Neural progenitor cell (in vitro differentiated cells): Measurements from ENCODE around the gene GAD1. TPM values are rescaled to one million over a fixed set of nuclear protein-coding genes. Genes with fewer than 3 reads are reported as not detected.

ENCODE experiments used
- DNase-seq: peaks from one replicate; pipeline ENCODE4 v3.0.0-alpha.2; 2016; ENCODE audit warnings: low spot score
- H2AFZ ChIP-seq: fragments of 200-600 bp; sonication (generic); replicated peaks from 2 replicates; pipeline ENCODE4 v1.6.1; 2016; ENCODE audit warnings: antibody characterized with exemption
- H3F3A ChIP-seq: fragments of 200-600 bp; sonication (generic); 2 replicates; pipeline ENCODE4 v1.6.1; 2016; ENCODE audit warnings: antibody characterized with exemption, low read depth
- H3K27ac ChIP-seq: fragments of 200-600 bp; sonication (generic); 2 replicates; pipeline ENCODE4 v1.5.1; 2016; ENCODE audit warnings: mild to moderate bottlenecking
- H3K27me3 ChIP-seq: fragments of 200-600 bp; sonication (generic); 2 replicates; pipeline ENCODE4 v1.6.1; 2016; ENCODE audit warnings: mild to moderate bottlenecking, moderate library complexity
- H3K36me3 ChIP-seq: fragments of 200-600 bp; sonication (generic); 2 replicates; pipeline ENCODE4 v1.5.1; 2016
- H3K4me1 ChIP-seq: fragments of 200-600 bp; sonication (generic); 2 replicates; pipeline ENCODE4 v1.6.1; 2016; ENCODE audit warnings: mixed run types
- H3K4me2 ChIP-seq: fragments of 200-600 bp; sonication (generic); 2 replicates; pipeline ENCODE4 v1.6.1; 2016
- H3K4me3 ChIP-seq: fragments of 200-600 bp; sonication (generic); 2 replicates; pipeline ENCODE4 v1.5.1; 2016
- H3K79me2 ChIP-seq: fragments of 200-600 bp; sonication (generic); 2 replicates; pipeline ENCODE4 v1.6.1; 2016; ENCODE audit warnings: low read depth
- H3K9ac ChIP-seq: fragments of 200-600 bp; sonication (generic); 2 replicates; pipeline ENCODE4 v1.6.1; 2016
- H3K9me3 ChIP-seq: fragments of 200-600 bp; sonication (generic); 2 replicates; pipeline ENCODE4 v1.5.1; 2016; ENCODE audit warnings: low read depth
- H4K20me1 ChIP-seq: fragments of 200-600 bp; sonication (generic); 2 replicates; pipeline ENCODE4 v1.6.1; 2016; ENCODE audit warnings: low read depth
- H3K27ac Mint-ChIP-seq: 3 replicates; pipeline ENCODE4 v1.8.0; 2021; ENCODE audit warnings: mixed read lengths
- H3K27me3 Mint-ChIP-seq: 2 replicates; pipeline ENCODE4 v1.8.0; 2022; ENCODE audit warnings: low read depth, mild to moderate bottlenecking, inconsistent platforms, moderate library complexity, mixed read lengths; ENCODE audit not compliant: insufficient read depth
- H3K36me3 Mint-ChIP-seq: 3 replicates; pipeline ENCODE4 v1.8.0; 2021; ENCODE audit warnings: mixed read lengths
- H3K4me1 Mint-ChIP-seq: 3 replicates; pipeline ENCODE4 v1.8.0; 2021; ENCODE audit warnings: mixed read lengths
- H3K4me3 Mint-ChIP-seq: 3 replicates; pipeline ENCODE4 v1.8.0; 2021; ENCODE audit warnings: mild to moderate bottlenecking, moderate library complexity, mixed read lengths
- H3K9me3 Mint-ChIP-seq: 3 replicates; pipeline ENCODE4 v1.8.0; 2020; ENCODE audit warnings: mixed read lengths
- EZH2 ChIP-seq: fragments of 200-600 bp; sonication (generic); IDR thresholded peaks from 2 replicates; pipeline ENCODE4 v1.6.1; 2017; ENCODE audit warnings: antibody characterized with exemption, mild to moderate bottlenecking, moderate library complexity
- EZH2phosphoT487 ChIP-seq: fragments of 200-600 bp; sonication (generic); IDR thresholded peaks from 2 replicates; pipeline ENCODE4 v1.6.1; 2017; ENCODE audit warnings: antibody characterized with exemption
- total RNA-seq: library from RNA; depleted of rRNA; stranded (reverse); fragments of >200 nt; gene quantifications from 2 replicates; pipeline ENCODE4 v1.2.3, GENCODE V29; 2015; ENCODE audit warnings: low replicate concordance
- TF ChIP-seq, protein P1 (sequence below): fragments of 200-600 bp; sonication (generic); IDR thresholded peaks from 2 replicates; pipeline ENCODE4 v1.5.1; 2017; ENCODE audit warnings: antibody characterized with exemption, mild to moderate bottlenecking

GAD1 gene
- total RNA-seq, 1 donor from 2014 or later: 10.7 TPM

DNA sequence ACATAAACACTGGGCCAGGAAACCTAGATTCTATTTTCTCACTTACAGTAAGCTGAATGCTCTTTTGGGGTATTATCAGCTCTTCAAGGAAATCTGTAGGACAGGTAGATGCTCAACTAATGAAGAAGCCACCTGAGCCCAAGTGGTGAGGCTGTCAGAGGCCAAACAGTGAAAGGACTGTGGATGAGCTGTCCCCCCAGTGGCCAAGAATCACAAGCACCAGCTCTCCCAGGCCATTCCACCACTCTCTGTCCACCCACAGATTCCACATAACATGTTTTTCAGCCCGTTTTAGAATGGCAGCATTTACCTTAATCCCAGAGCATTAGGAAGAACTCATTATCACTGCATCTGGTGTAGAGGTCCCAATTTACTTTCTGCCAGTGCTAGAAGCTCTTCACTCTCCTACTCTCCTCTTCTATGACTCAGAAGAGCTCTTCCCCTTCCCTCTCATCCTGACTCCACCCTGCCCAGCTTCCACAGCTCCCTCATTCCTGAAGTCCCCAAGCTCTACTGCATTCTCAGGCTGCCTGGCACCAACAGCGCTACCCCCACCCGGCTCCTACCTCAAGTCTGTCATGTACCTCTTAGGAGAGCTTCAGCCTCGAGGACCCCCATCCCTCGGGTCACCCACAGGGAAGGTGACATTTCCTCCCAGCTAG lies 68.6 kb downstream of the GAD1 start:
- H3K4me2 ChIP-seq: no peak overlapping the region
- H3K4me1 Mint-ChIP-seq: peaks cover 4% of the 10 kb centered on the region
- no peaks in the 10 kb centered on the region for H3K27me3 ChIP-seq
- no peak overlapping the region for H3K27ac ChIP-seq
- no peak for DNase-seq
- no peak overlapping the region for H3K9ac ChIP-seq
- H3F3A ChIP-seq: no peaks in the 10 kb centered on the region
- no peak overlapping the region for H2AFZ ChIP-seq
- TF ChIP-seq, protein P1, sequence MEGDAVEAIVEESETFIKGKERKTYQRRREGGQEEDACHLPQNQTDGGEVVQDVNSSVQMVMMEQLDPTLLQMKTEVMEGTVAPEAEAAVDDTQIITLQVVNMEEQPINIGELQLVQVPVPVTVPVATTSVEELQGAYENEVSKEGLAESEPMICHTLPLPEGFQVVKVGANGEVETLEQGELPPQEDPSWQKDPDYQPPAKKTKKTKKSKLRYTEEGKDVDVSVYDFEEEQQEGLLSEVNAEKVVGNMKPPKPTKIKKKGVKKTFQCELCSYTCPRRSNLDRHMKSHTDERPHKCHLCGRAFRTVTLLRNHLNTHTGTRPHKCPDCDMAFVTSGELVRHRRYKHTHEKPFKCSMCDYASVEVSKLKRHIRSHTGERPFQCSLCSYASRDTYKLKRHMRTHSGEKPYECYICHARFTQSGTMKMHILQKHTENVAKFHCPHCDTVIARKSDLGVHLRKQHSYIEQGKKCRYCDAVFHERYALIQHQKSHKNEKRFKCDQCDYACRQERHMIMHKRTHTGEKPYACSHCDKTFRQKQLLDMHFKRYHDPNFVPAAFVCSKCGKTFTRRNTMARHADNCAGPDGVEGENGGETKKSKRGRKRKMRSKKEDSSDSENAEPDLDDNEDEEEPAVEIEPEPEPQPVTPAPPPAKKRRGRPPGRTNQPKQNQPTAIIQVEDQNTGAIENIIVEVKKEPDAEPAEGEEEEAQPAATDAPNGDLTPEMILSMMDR: no peak
- no peak for TF ChIP-seq EZH2phosphoT487
- TF ChIP-seq EZH2: no peak
- H3K4me3 ChIP-seq: no peak overlapping the region
- no peaks in the 10 kb centered on the region for H3K4me1 ChIP-seq
- peaks cover 2% of the 10 kb centered on the region for H3K27me3 Mint-ChIP-seq
- H3K9me3 ChIP-seq: no peaks in the 10 kb centered on the region
- H3K4me3 Mint-ChIP-seq: no peak overlapping the region
- H3K9me3 Mint-ChIP-seq: no peaks in the 10 kb centered on the region
- H3K79me2 ChIP-seq: no peaks in the 10 kb centered on the region
- H3K27ac Mint-ChIP-seq: no peak overlapping the region
- H3K36me3 ChIP-seq: no peaks in the 10 kb centered on the region
- no peaks in the 10 kb centered on the region for H3K36me3 Mint-ChIP-seq
- no peaks in the 10 kb centered on the region for H4K20me1 ChIP-seq

- Mint-ChIP-seq H3K4me3 (no peak overlapping the region), H3K27me3 (peaks cover 2% of the 10 kb centered on the region), H3K36me3 (no peaks in the 10 kb centered on the region), H3K27ac (no peak overlapping the region), H3K4me1 (peaks cover 4% of the 10 kb centered on the region), H3K9me3 (no peaks in the 10 kb centered on the region)
- TF ChIP-seq EZH2 (no peak), EZH2phosphoT487 (no peak)
- TF ChIP-seq, protein P1: no peak
- DNase-seq: no peak
- no peaks in the 10 kb centered on the region for H3K36me3 ChIP-seq
- H2AFZ ChIP-seq: no peak overlapping the region
- no peaks in the 10 kb centered on the region for H3K9me3 ChIP-seq
- H3K9ac ChIP-seq: no peak overlapping the region
- H3K27ac ChIP-seq: no peak overlapping the region
- H3K4me1 ChIP-seq: no peaks in the 10 kb centered on the region
- no peaks in the 10 kb centered on the region for H4K20me1 ChIP-seq
- no peaks in the 10 kb centered on the region for H3K79me2 ChIP-seq
- H3K4me2 ChIP-seq: no peak overlapping the region
- no peaks in the 10 kb centered on the region for H3F3A ChIP-seq
- H3K4me3 ChIP-seq: no peak overlapping the region
- no peaks in the 10 kb centered on the region for H3K27me3 ChIP-seq
These were observed 69.7 kb downstream of the GAD1 start for GRCh38 chr2:170886386-170886785.

DNA sequence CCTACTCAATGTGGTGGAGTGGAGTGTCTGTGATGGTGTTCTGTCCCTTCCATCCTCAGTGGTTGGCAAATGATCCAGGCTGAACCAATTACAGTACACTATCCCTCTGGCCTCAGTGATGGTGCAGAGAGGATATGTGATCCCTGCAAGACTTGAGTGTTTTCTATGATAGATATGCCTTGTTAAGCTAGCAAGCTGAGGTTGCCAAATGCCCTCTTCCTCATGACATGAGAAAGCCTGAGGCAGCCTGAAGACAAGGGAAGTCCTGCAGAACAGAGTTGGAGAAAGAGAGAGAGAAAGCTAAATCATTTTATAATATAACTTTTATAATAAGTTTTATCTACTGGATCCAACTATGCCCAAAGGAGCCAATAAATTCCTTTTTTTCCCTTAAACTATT lies 70.8 kb downstream of the GAD1 start:
- H3K9me3 ChIP-seq: no peaks in the 10 kb centered on the region
- no peak overlapping the region for H3K9ac ChIP-seq
- H3K27ac Mint-ChIP-seq: no peak overlapping the region
- TF ChIP-seq EZH2 (no peak), EZH2phosphoT487 (no peak)
- TF ChIP-seq, protein P1: no peak
- H2AFZ ChIP-seq: no peak overlapping the region
- H3K4me1 Mint-ChIP-seq: peaks cover 4% of the 10 kb centered on the region
- no peaks in the 10 kb centered on the region for H3K4me1 ChIP-seq
- no peak overlapping the region for H3K4me3 Mint-ChIP-seq
- no peak overlapping the region for H3K27ac ChIP-seq
- H3K36me3 ChIP-seq: no peaks in the 10 kb centered on the region
- H3K9me3 Mint-ChIP-seq: no peaks in the 10 kb centered on the region
- no peak for DNase-seq
- H3K4me3 ChIP-seq: no peak overlapping the region
- no peaks in the 10 kb centered on the region for H4K20me1 ChIP-seq
- H3K27me3 Mint-ChIP-seq: peaks cover 2% of the 10 kb centered on the region
- no peaks in the 10 kb centered on the region for H3F3A ChIP-seq
- no peaks in the 10 kb centered on the region for H3K79me2 ChIP-seq
- H3K36me3 Mint-ChIP-seq: no peaks in the 10 kb centered on the region
- H3K4me2 ChIP-seq: no peak overlapping the region
- no peaks in the 10 kb centered on the region for H3K27me3 ChIP-seq
